ENCODE measurements around the gene RSPO1.

The RSPO1 gene

GRCh38 chr1:37609994-37610393 is 24.7 kb downstream of the RSPO1 start:
- Histone ChIP-seq H3K36me3 (replicated peaks) (no peaks in the 10 kb centered on the region), H3K27ac (no peak overlapping the region), H3K4me3 (ENCODE audit: low read depth, low read length) (no peak overlapping the region), H3K27me3 (replicated peaks) (peaks cover 6% of the 10 kb centered on the region)
- DNase-seq = no peak
- in situ Hi-C loops (cut with HindIII; ENCODE audit: low pct_ligation_motif_present, low sequenced_read_pairs) = no loop called here
- TF ChIP-seq CTCF (IDR thresholded peaks at IDR 0.05; ENCODE audit: low read depth, low read length, missing control alignments) = no peak

- TF ChIP-seq CTCF (IDR thresholded peaks at IDR 0.05; ENCODE audit: low read depth, low read length, missing control alignments) = no peak
- no peak for DNase-seq
- Histone ChIP-seq H3K27me3 (replicated peaks) (peaks cover 4% of the 10 kb centered on the region), H3K4me3 (ENCODE audit: low read depth, low read length) (no peak overlapping the region), H3K36me3 (replicated peaks) (no peaks in the 10 kb centered on the region), H3K27ac (no peak overlapping the region)
- in situ Hi-C loops (cut with HindIII; ENCODE audit: low pct_ligation_motif_present, low sequenced_read_pairs) = no loop called here
These were observed 25.7 kb downstream of the RSPO1 start for GRCh38 chr1:37609002-37609401.

GRCh38 chr1:37606481-37607263 is 28.0 kb downstream of the RSPO1 start:
- Histone ChIP-seq H3K4me3 (ENCODE audit: low read depth, low read length) (no peak overlapping the region), H3K27ac (no peak overlapping the region), H3K36me3 (replicated peaks) (no peaks in the 10 kb centered on the region), H3K27me3 (replicated peaks) (peaks cover 7% of the 10 kb centered on the region)
- in situ Hi-C loops (cut with HindIII; ENCODE audit: low pct_ligation_motif_present, low sequenced_read_pairs) = no loop called here
- DNase-seq = no peak
- no peak for TF ChIP-seq CTCF (IDR thresholded peaks at IDR 0.05; ENCODE audit: low read depth, low read length, missing control alignments)

- Histone ChIP-seq H3K36me3 (replicated peaks) (no peaks in the 10 kb centered on the region), H3K27me3 (replicated peaks) (peaks cover 7% of the 10 kb centered on the region), H3K4me3 (ENCODE audit: low read depth, low read length) (no peak overlapping the region), H3K27ac (no peak overlapping the region)
- in situ Hi-C loops (cut with HindIII; ENCODE audit: low pct_ligation_motif_present, low sequenced_read_pairs) = no loop called here
- peak; percentile 3 for DNase-seq
- TF ChIP-seq CTCF (IDR thresholded peaks at IDR 0.05; ENCODE audit: low read depth, low read length, missing control alignments) = no peak
These were observed 28.8 kb downstream of the RSPO1 start for GRCh38 chr1:37605806-37606474.

- no peak overlapping the region for H3K4me3 ChIP-seq (ENCODE audit: low read depth, low read length)
- no peaks in the 10 kb centered on the region for H3K36me3 ChIP-seq (replicated peaks)
- H3K27me3 ChIP-seq (replicated peaks) = peaks cover 7% of the 10 kb centered on the region
- DNase-seq = no peak
- H3K27ac ChIP-seq = no peak overlapping the region
- in situ Hi-C loops (cut with HindIII; ENCODE audit: low pct_ligation_motif_present, low sequenced_read_pairs) = no loop called here
- TF ChIP-seq CTCF (IDR thresholded peaks at IDR 0.05; ENCODE audit: low read depth, low read length, missing control alignments) = no peak
These were observed 29.5 kb downstream of the RSPO1 start for GRCh38 chr1:37605061-37605650.
